GM18499 (cell line): ENCODE results near the gene RFPL2.
"Not testable (repeated sequence)": the region's sequence is repeated elsewhere in the genome, so short reads cannot be mapped to it uniquely, and the experiment has no call there.

Source experiments
- ATAC-seq: cut with Tn5 transposase; IDR thresholded peaks from one replicate; pipeline ENCODE4 v1.9.1; 2021; ENCODE audit warnings: moderate number of reproducible peaks; ENCODE audit not compliant: insufficient read depth, unreplicated experiment

RFPL2 gene

GRCh38 chr22:32206774-32207758, 2.2 kb upstream of the RFPL2 start:
- no peak for ATAC-seq

GRCh38 chr22:32205974-32206773, 1.3 kb upstream of the RFPL2 start:
- ATAC-seq = no peak

- no peak for ATAC-seq
Observed at GRCh38 chr22:32204040-32204855, 625 bp downstream of the RFPL2 start.

GRCh38 chr22:32203181-32204039, 1.5 kb downstream of the RFPL2 start:
- no peak for ATAC-seq

- no peak for ATAC-seq
Observed at GRCh38 chr22:32202539-32203180, 2.2 kb downstream of the RFPL2 start.

GRCh38 chr22:32202161-32202538, 2.7 kb downstream of the RFPL2 start:
- no peak for ATAC-seq

- no peak for ATAC-seq
Observed at GRCh38 chr22:32200752-32201151, 4.1 kb downstream of the RFPL2 start.

GRCh38 chr22:32199961-32200360, 4.9 kb downstream of the RFPL2 start:
- no peak for ATAC-seq

- no peak for ATAC-seq
Observed at GRCh38 chr22:32199341-32199740, 5.5 kb downstream of the RFPL2 start.

- not testable (repeated sequence) for ATAC-seq
Observed at GRCh38 chr22:32197553-32198226, 7.2 kb downstream of the RFPL2 start.

GRCh38 chr22:32195900-32196299, 9.0 kb downstream of the RFPL2 start:
- ATAC-seq = not testable (repeated sequence)

- ATAC-seq = not testable (repeated sequence)
Observed at GRCh38 chr22:32193346-32193745, 11.5 kb downstream of the RFPL2 start.

- ATAC-seq = not testable (repeated sequence)
Observed at GRCh38 chr22:32191021-32191420, 13.9 kb downstream of the RFPL2 start.

GRCh38 chr22:32185821-32186220, 19.1 kb downstream of the RFPL2 start:
- no peak for ATAC-seq

GRCh38 chr22:32183625-32184024, 21.2 kb downstream of the RFPL2 start:
- ATAC-seq = no peak

- no peak for ATAC-seq
Observed at GRCh38 chr22:32181043-32181442, 23.8 kb downstream of the RFPL2 start.

GRCh38 chr22:32177221-32177765, 27.6 kb downstream of the RFPL2 start:
- ATAC-seq = no peak
